Measurements from ENCODE around the gene HNF1A. TPM values are rescaled to one million over a fixed set of nuclear protein-coding genes. Genes with fewer than 3 reads are reported as not detected.

Gene HNF1A
- total and polyA plus RNA-seq, 2 of the 13 experiments (the other 11 are each of a cell fraction or from before 2014, with no cell fraction given): 13.4 to 34.7 TPM

GRCh38 chr12:121015825-121016766 lies 37.8 kb downstream of the HNF1A start, which contains the start of gene C12orf43 (continued):
- TF ChIP-seq XBP1 (CRISPR knock-in tag; IDR thresholded peaks at IDR 0.05) (no peak), SCMH1 (CRISPR knock-in tag; IDR thresholded peaks at IDR 0.05; ENCODE audit: borderline replicate concordance) (no peak), ATF1 (CRISPR knock-in tag; IDR thresholded peaks at IDR 0.05) (peak; percentile 98), ZNF335 (CRISPR knock-in tag; IDR thresholded peaks at IDR 0.05) (peak; percentile 80; the same call in 1 of the 2 replicates), ZNF235 (CRISPR knock-in tag; IDR thresholded peaks at IDR 0.05; ENCODE audit: borderline replicate concordance) (no peak), ZNF557 (CRISPR knock-in tag; IDR thresholded peaks at IDR 0.05) (no peak), ZBTB46 (CRISPR knock-in tag; IDR thresholded peaks at IDR 0.05; ENCODE audit: borderline replicate concordance) (0 out of 2 replicates have a peak, but pooled peaks have one; percentile 43), ZSCAN25 (CRISPR knock-in tag; IDR thresholded peaks at IDR 0.05) (peak; percentile 33; the same call in 1 of the 2 replicates), CHCHD3 (CRISPR knock-in tag; IDR thresholded peaks at IDR 0.05) (no peak), ZMAT3 (CRISPR knock-in tag; conservative IDR thresholded peaks at IDR 0.05) (no peak), ZBED4 (CRISPR knock-in tag; IDR thresholded peaks at IDR 0.05; ENCODE audit: borderline replicate concordance) (no peak), ZNF816 (CRISPR knock-in tag; IDR thresholded peaks at IDR 0.05; ENCODE audit: borderline replicate concordance) (no peak), ZSCAN29 (CRISPR knock-in tag; conservative IDR thresholded peaks at IDR 0.05) (no peak), JUNB (CRISPR knock-in tag; IDR thresholded peaks at IDR 0.05; ENCODE audit: borderline replicate concordance) (no peak), ZNF251 (CRISPR knock-in tag; IDR thresholded peaks at IDR 0.05) (no peak), ZNF430 (CRISPR knock-in tag; IDR thresholded peaks at IDR 0.05) (peak; percentile 42; the same call in 1 of the 2 replicates), NR2F6 (IDR thresholded peaks at IDR 0.05) (no peak), NR2F6 (CRISPR knock-in tag; IDR thresholded peaks at IDR 0.05) (0 out of 2 replicates have a peak, but pooled peaks have one; percentile 13), ARID4A (CRISPR knock-in tag; IDR thresholded peaks at IDR 0.05; ENCODE audit: borderline replicate concordance) (peak; percentile 85; the same call in 1 of the 2 replicates), CREB1 (IDR thresholded peaks at IDR 0.05) (peak; percentile 100), CREB1 (CRISPR knock-in tag; IDR thresholded peaks at IDR 0.05) (peak; percentile 99)

Data from HepG2 (cell line).